Prostate gland (tissue), 2 donors: ENCODE data around the gene GPRC5D. TPM values are rescaled to one million over a fixed set of nuclear protein-coding genes. Genes with fewer than 3 reads are reported as not detected.

Experiments
- DNase-seq: peaks from one replicate; pipeline ENCODE4 v3.0.0-alpha.2; 2019; ENCODE audit warnings: low spot score
- H3K27ac ChIP-seq, 2 donors: fragments of 200-600 bp; sonication (generic); 2 replicates each; pipeline ENCODE4 v1.5.1; 2017 to 2019
- H3K27me3 ChIP-seq: fragments of 200-600 bp; sonication (generic); replicated peaks from 2 replicates; pipeline ENCODE4 v1.5.1; 2019; ENCODE audit not compliant: insufficient read depth
- H3K36me3 ChIP-seq, 2 donors: fragments of 200-600 bp; sonication (generic); 1 replicate in 1 of 2; 2 replicates in 1 of 2; pipeline versions ENCODE4 v1.5.1 to v1.8.1; 2017 to 2019
- H3K4me1 ChIP-seq: fragments of 200-600 bp; sonication (generic); replicated peaks from 2 replicates; pipeline ENCODE4 v1.5.1; 2019
- H3K4me3 ChIP-seq, 2 donors: fragments of 200-600 bp; sonication (generic); 2 replicates each; pipeline ENCODE4 v1.5.1; 2017 to 2019
- H3K9me3 ChIP-seq: fragments of 200-600 bp; sonication (generic); 2 replicates; pipeline ENCODE4 v1.5.1; 2017
- CTCF ChIP-seq, 4 experiments: fragments of 200-600 bp in 2 of 4; fragments of 450-650 bp in 2 of 4; sonication (generic) in 2 of 4; IDR thresholded peaks; 1 replicate in 3 of 4; 2 replicates in 1 of 4; pipeline ENCODE4 v1.5.1; 2016 to 2019; ENCODE audit warnings: antibody characterized with exemption in 4 of 4, mild to moderate bottlenecking in 2 of 4, moderate library complexity in 2 of 4
- POLR2A ChIP-seq: fragments of 450-650 bp; IDR thresholded peaks from one replicate; pipeline ENCODE4 v1.6.1; 2016; ENCODE audit warnings: antibody characterized with exemption, mild to moderate bottlenecking
- POLR2AphosphoS5 ChIP-seq: sonication (generic); formaldehyde crosslinking; IDR thresholded peaks from one replicate; pipeline ENCODE4 v1.6.1; 2017; ENCODE audit warnings: antibody characterized with exemption
- WGBS: methylation state at CpG from one replicate; pipeline ENCODE4 v1.1.5; 2018; 5-methylcytosine and 5-hydroxymethylcytosine counted together
- intact Hi-C: fragments of 100-400 bp; cut with DNase I; formaldehyde crosslinking; loops from one replicate; pipeline ENCODE4 v1.14.2; 2022
- total RNA-seq, 2 donors: library from RNA; depleted of rRNA; stranded (reverse); fragments of >200 nt; gene quantifications; one replicate each; pipeline ENCODE4 v1.1.0, GENCODE V29; 2016

The GPRC5D gene
- total RNA-seq, 2 donors from 2014 or later: not detected

- no peak for DNase-seq
- WGBS: 75% methylated on average over 4 of the region's 4 CpGs
- no peaks in the 10 kb centered on the region for H3K36me3 ChIP-seq
- H3K4me1 ChIP-seq: no peaks in the 10 kb centered on the region
- H3K4me3 ChIP-seq: no peak overlapping the region
- intact Hi-C loops: no loop called here
- H3K27me3 ChIP-seq: no peaks in the 10 kb centered on the region
- H3K27ac ChIP-seq: no peak overlapping the region
- TF ChIP-seq POLR2A (no peak), CTCF (IDR thresholded peaks at IDR 0.05) (no peak), POLR2AphosphoS5 (no peak)
- no peaks in the 10 kb centered on the region for H3K9me3 ChIP-seq
Measured at GRCh38 chr12:12977231-12977630, 25.3 kb upstream of the GPRC5D start.

GRCh38 chr12:12976366-12976765 is 24.4 kb upstream of the GPRC5D start:
- H3K36me3 ChIP-seq: no peaks in the 10 kb centered on the region
- H3K27ac ChIP-seq: no peak overlapping the region

GRCh38 chr12:12975322-12976077 is 23.5 kb upstream of the GPRC5D start:
- WGBS: 77% methylated on average over 14 of the region's 14 CpGs
- intact Hi-C loops: no loop called here
- H3K36me3 ChIP-seq: no peaks in the 10 kb centered on the region
- H3K9me3 ChIP-seq: no peaks in the 10 kb centered on the region
- H3K4me3 ChIP-seq: no peak overlapping the region
- no peak overlapping the region for H3K27ac ChIP-seq
- no peak for DNase-seq
- H3K27me3 ChIP-seq: no peaks in the 10 kb centered on the region
- H3K4me1 ChIP-seq: no peaks in the 10 kb centered on the region
- TF ChIP-seq POLR2AphosphoS5: no peak
- no peak for TF ChIP-seq POLR2A
- TF ChIP-seq CTCF (IDR thresholded peaks at IDR 0.05): peak in 1 of 4 experiments; percentile 49

More at GRCh38 chr12:12976366-12976765, 24.4 kb upstream of the GPRC5D start:
- H3K9me3 ChIP-seq: no peaks in the 10 kb centered on the region
- H3K4me1 ChIP-seq: no peaks in the 10 kb centered on the region
- 45% methylated on average over 2 of the region's 2 CpGs for WGBS
- no peak for DNase-seq
- H3K4me3 ChIP-seq: no peak overlapping the region
- no peaks in the 10 kb centered on the region for H3K27me3 ChIP-seq
- TF ChIP-seq POLR2AphosphoS5: peak; percentile 29
- no peak for TF ChIP-seq POLR2A
- intact Hi-C loops: no loop called here

- H3K36me3 ChIP-seq: no peaks in the 10 kb centered on the region
- no peak overlapping the region for H3K27ac ChIP-seq
- no peaks in the 10 kb centered on the region for H3K9me3 ChIP-seq
- TF ChIP-seq CTCF (IDR thresholded peaks at IDR 0.05): no peak
- TF ChIP-seq POLR2AphosphoS5: no peak
- TF ChIP-seq POLR2A: no peak
- no peak for DNase-seq
- intact Hi-C loops: no loop called here
- no peak overlapping the region for H3K4me3 ChIP-seq
- no peaks in the 10 kb centered on the region for H3K27me3 ChIP-seq
- H3K4me1 ChIP-seq: no peaks in the 10 kb centered on the region
- WGBS: 95% methylated on average over 4 of the region's 4 CpGs
Measured at GRCh38 chr12:12974211-12974610, 22.2 kb upstream of the GPRC5D start.

- Histone ChIP-seq H3K36me3 (no peaks in the 10 kb centered on the region), H3K27ac (no peak overlapping the region), H3K27me3 (no peaks in the 10 kb centered on the region), H3K9me3 (no peaks in the 10 kb centered on the region), H3K4me3 (no peak overlapping the region), H3K4me1 (no peaks in the 10 kb centered on the region)
- DNase-seq: no peak
- 97% methylated on average over 2 of the region's 2 CpGs for WGBS
- intact Hi-C loops: no loop called here
- TF ChIP-seq POLR2A (no peak), CTCF (IDR thresholded peaks at IDR 0.05) (no peak), POLR2AphosphoS5 (no peak)
Measured at GRCh38 chr12:12973019-12973418, 21.0 kb upstream of the GPRC5D start.
